GM23338 (cell line): Measurements from ENCODE around the gene FDXR. TPM values are rescaled to one million over a fixed set of nuclear protein-coding genes. Genes with fewer than 3 reads are reported as not detected.

Experiments used
- ATAC-seq: fragments of 200-7000 bp; cut with Tn5 transposase; 3 replicates; pipeline ENCODE4 v1.9.1; 2020
- DNase-seq: peaks from one replicate; pipeline ENCODE4 v3.0.0-alpha.2; 2015; ENCODE audit warnings: low spot score
- H2AFZ ChIP-seq: fragments of 200-600 bp; sonication (generic); 2 replicates; pipeline ENCODE4 v1.8.0; 2016; ENCODE audit warnings: antibody characterized with exemption, mild to moderate bottlenecking, moderate library complexity
- H3F3A ChIP-seq: fragments of 200-600 bp; sonication (generic); replicated peaks from 2 replicates; pipeline ENCODE4 v1.8.0; 2017; ENCODE audit warnings: antibody characterized with exemption, mixed run types, low read depth
- H3K27ac ChIP-seq: fragments of 200-600 bp; sonication (generic); 2 replicates; pipeline ENCODE4 v1.6.1; 2016; ENCODE audit warnings: low read depth
- H3K27me3 ChIP-seq: fragments of 200-600 bp; sonication (generic); 2 replicates; pipeline ENCODE4 v1.8.0; 2016; ENCODE audit warnings: mild to moderate bottlenecking, mixed run types, moderate library complexity; ENCODE audit not compliant: insufficient read depth
- H3K36me3 ChIP-seq: fragments of 200-600 bp; sonication (generic); 2 replicates; pipeline ENCODE4 v1.8.0; 2016; ENCODE audit warnings: mild to moderate bottlenecking; ENCODE audit not compliant: insufficient read depth
- H3K4me1 ChIP-seq: fragments of 200-600 bp; sonication (generic); 2 replicates; pipeline ENCODE4 v1.8.0; 2016; ENCODE audit warnings: mild to moderate bottlenecking, moderate library complexity; ENCODE audit not compliant: insufficient read depth
- H3K4me2 ChIP-seq: fragments of 200-600 bp; sonication (generic); 2 replicates; pipeline ENCODE4 v1.7.1; 2017; ENCODE audit warnings: mixed run types
- H3K4me3 ChIP-seq: fragments of 200-600 bp; sonication (generic); 2 replicates; pipeline ENCODE4 v1.6.1; 2016; ENCODE audit warnings: mixed run types
- H3K79me2 ChIP-seq: fragments of 200-600 bp; sonication (generic); replicated peaks from 2 replicates; pipeline ENCODE4 v1.8.0; 2017; ENCODE audit warnings: mild to moderate bottlenecking; ENCODE audit not compliant: insufficient read depth
- H3K9me2 ChIP-seq: fragments of 200-600 bp; sonication (generic); 2 replicates; pipeline ENCODE4 v1.8.0; 2017; ENCODE audit not compliant: insufficient read depth
- H4K20me1 ChIP-seq: fragments of 200-600 bp; sonication (generic); replicated peaks from 2 replicates; pipeline ENCODE4 v1.8.0; 2017; ENCODE audit warnings: mild to moderate bottlenecking; ENCODE audit not compliant: insufficient read depth
- H3K27ac Mint-ChIP-seq: 2 replicates; pipeline ENCODE4 v1.8.0; 2020; ENCODE audit warnings: inconsistent platforms, mild to moderate bottlenecking, moderate library complexity, mixed read lengths
- H3K27me3 Mint-ChIP-seq: 3 replicates; pipeline ENCODE4 v1.8.0; 2022; ENCODE audit warnings: low read depth, mild to moderate bottlenecking, moderate library complexity, mixed read lengths, inconsistent platforms; ENCODE audit not compliant: insufficient read depth, poor library complexity
- H3K36me3 Mint-ChIP-seq: 3 replicates; pipeline ENCODE4 v1.8.0; 2021; ENCODE audit warnings: low read depth, mild to moderate bottlenecking, inconsistent platforms, moderate library complexity, mixed read lengths
- H3K4me1 Mint-ChIP-seq: 3 replicates; pipeline ENCODE4 v1.8.0; 2020; ENCODE audit warnings: mild to moderate bottlenecking, inconsistent platforms, mixed read lengths
- H3K4me3 Mint-ChIP-seq: 3 replicates; pipeline ENCODE4 v1.8.0; 2021; ENCODE audit warnings: moderate library complexity, mild to moderate bottlenecking, inconsistent platforms, mixed read lengths
- H3K9me3 Mint-ChIP-seq: 3 replicates; pipeline ENCODE4 v1.8.0; 2020; ENCODE audit warnings: moderate library complexity, mild to moderate bottlenecking, inconsistent platforms, mixed read lengths
- ETS1 ChIP-seq: IDR thresholded peaks from 2 replicates; pipeline ENCODE4 v1.6.1; 2016; ENCODE audit warnings: antibody characterized with exemption
- EZH2 ChIP-seq: fragments of 200-600 bp; sonication (generic); IDR thresholded peaks from one replicate; pipeline ENCODE4 v1.8.0; 2017; ENCODE audit warnings: antibody characterized with exemption, mild to moderate bottlenecking, low read depth; ENCODE audit not compliant: unreplicated experiment
- EZH2phosphoT487 ChIP-seq: fragments of 200-600 bp; sonication (generic); IDR thresholded peaks from one replicate; pipeline ENCODE4 v1.8.1; 2018; ENCODE audit warnings: antibody characterized with exemption; ENCODE audit not compliant: unreplicated experiment
- JUNB ChIP-seq: IDR thresholded peaks from one replicate; pipeline ENCODE4 v1.6.1; 2016; ENCODE audit warnings: antibody characterized with exemption; ENCODE audit not compliant: unreplicated experiment
- POLR2AphosphoS5 ChIP-seq: IDR thresholded peaks from 2 replicates; pipeline ENCODE4 v1.6.1; 2016; ENCODE audit warnings: antibody characterized with exemption, low read depth
- REST ChIP-seq: IDR thresholded peaks from one replicate; pipeline ENCODE4 v1.6.1; 2018; ENCODE audit warnings: antibody characterized with exemption; ENCODE audit not compliant: unreplicated experiment
- STAT1 ChIP-seq: IDR thresholded peaks from one replicate; pipeline ENCODE4 v1.6.1; 2016; ENCODE audit warnings: antibody characterized with exemption; ENCODE audit not compliant: unreplicated experiment
- ZNF114 ChIP-seq: fragments of 250-450 bp; sonication (Bioruptor Pico); IDR thresholded peaks from 2 replicates; pipeline ENCODE4 v1.5.0; 2020; ENCODE audit warnings: mild to moderate bottlenecking, moderate library complexity
- ZNF331 ChIP-seq: fragments of 250-450 bp; sonication (Bioruptor Pico); IDR thresholded peaks from 2 replicates; pipeline ENCODE4 v1.5.0; 2020; ENCODE audit warnings: low read depth, mild to moderate bottlenecking, moderate library complexity
- polyA plus RNA-seq: library from polyadenylated mRNA; unstranded; fragments of >200 nt; fragmentation: Nextera tagmentation; extraction: Ambion mirVana; gene quantifications from 2 replicates; pipeline ENCODE4 v1.2.1, GENCODE V29; 2016
- total RNA-seq: library from RNA; depleted of rRNA; stranded (reverse); fragments of >200 nt; shearing (Covaris generic); gene quantifications from 2 replicates; pipeline ENCODE4 v1.2.3, GENCODE V29; 2014
- TF ChIP-seq, protein P1 (sequence below), 2 experiments: fragments of 200-600 bp in 1 of 2; sonication (generic) in 1 of 2; conservative IDR thresholded peaks; 2 replicates each; pipeline versions ENCODE4 v1.5.1 to v1.6.1; 2016 to 2017; ENCODE audit warnings: antibody characterized with exemption in 2 of 2, low read depth in 2 of 2, mild to moderate bottlenecking in 2 of 2, moderate library complexity in 1 of 2

The FDXR gene
- total and polyA plus RNA-seq, 2 experiments from 2014 or later, result 21.7 to 33.1 TPM

DNA sequence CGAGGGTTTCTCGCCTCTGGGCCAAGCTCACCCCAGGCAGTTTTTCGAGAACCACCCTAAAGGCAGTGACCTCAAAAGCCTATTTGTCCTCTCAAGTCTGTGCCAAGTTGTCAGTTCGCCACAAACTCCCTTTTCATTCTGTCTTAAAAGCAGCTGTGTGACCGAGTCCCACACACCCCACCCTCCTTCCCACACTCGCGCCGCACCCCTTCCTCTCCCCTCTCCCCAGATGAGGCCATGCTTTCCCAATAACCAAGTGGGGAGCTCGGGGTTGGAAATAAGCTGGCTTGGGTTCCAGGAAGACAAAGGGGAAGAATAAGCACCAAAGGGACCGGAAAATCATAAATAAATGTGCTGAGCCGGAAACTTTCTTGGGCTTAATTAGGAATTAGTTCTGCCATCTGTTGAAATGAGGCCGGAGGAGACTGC is 49.8 kb downstream of the FDXR start:
- peaks cover 24% of the 10 kb centered on the region for H3K27me3 Mint-ChIP-seq
- H3K4me1 Mint-ChIP-seq, result peaks cover 4% of the 10 kb centered on the region
- Histone ChIP-seq H3K4me1 (no peaks in the 10 kb centered on the region), H3K4me2 (no peak overlapping the region), H3K36me3 (no peaks in the 10 kb centered on the region), H4K20me1 (peaks cover 4% of the 10 kb centered on the region), H3K4me3 (no peak overlapping the region), H3F3A (no peaks in the 10 kb centered on the region), H3K9me2 (no peaks in the 10 kb centered on the region), H3K27ac (no peak overlapping the region), H3K79me2 (no peaks in the 10 kb centered on the region), H3K27me3 (no peaks in the 10 kb centered on the region), H2AFZ (no peak overlapping the region)
- no peak for DNase-seq
- no peak overlapping the region for H3K27ac Mint-ChIP-seq
- ATAC-seq, result no peak
- no peaks in the 10 kb centered on the region for H3K9me3 Mint-ChIP-seq
- 0 out of 3 replicates have a peak, but pooled peaks cover 3% of the 10 kb centered on the region for H3K36me3 Mint-ChIP-seq
- no peak overlapping the region for H3K4me3 Mint-ChIP-seq
- TF ChIP-seq EZH2 (no peak), JUNB (no peak), STAT1 (no peak), EZH2phosphoT487 (no peak), REST (no peak), ZNF331 (CRISPR knock-in tag) (no peak)
- TF ChIP-seq, protein P1, sequence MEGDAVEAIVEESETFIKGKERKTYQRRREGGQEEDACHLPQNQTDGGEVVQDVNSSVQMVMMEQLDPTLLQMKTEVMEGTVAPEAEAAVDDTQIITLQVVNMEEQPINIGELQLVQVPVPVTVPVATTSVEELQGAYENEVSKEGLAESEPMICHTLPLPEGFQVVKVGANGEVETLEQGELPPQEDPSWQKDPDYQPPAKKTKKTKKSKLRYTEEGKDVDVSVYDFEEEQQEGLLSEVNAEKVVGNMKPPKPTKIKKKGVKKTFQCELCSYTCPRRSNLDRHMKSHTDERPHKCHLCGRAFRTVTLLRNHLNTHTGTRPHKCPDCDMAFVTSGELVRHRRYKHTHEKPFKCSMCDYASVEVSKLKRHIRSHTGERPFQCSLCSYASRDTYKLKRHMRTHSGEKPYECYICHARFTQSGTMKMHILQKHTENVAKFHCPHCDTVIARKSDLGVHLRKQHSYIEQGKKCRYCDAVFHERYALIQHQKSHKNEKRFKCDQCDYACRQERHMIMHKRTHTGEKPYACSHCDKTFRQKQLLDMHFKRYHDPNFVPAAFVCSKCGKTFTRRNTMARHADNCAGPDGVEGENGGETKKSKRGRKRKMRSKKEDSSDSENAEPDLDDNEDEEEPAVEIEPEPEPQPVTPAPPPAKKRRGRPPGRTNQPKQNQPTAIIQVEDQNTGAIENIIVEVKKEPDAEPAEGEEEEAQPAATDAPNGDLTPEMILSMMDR (conservative IDR thresholded peaks at IDR 0.05; ENCODE audit: low read depth in 2 of 2), result no peak

DNA sequence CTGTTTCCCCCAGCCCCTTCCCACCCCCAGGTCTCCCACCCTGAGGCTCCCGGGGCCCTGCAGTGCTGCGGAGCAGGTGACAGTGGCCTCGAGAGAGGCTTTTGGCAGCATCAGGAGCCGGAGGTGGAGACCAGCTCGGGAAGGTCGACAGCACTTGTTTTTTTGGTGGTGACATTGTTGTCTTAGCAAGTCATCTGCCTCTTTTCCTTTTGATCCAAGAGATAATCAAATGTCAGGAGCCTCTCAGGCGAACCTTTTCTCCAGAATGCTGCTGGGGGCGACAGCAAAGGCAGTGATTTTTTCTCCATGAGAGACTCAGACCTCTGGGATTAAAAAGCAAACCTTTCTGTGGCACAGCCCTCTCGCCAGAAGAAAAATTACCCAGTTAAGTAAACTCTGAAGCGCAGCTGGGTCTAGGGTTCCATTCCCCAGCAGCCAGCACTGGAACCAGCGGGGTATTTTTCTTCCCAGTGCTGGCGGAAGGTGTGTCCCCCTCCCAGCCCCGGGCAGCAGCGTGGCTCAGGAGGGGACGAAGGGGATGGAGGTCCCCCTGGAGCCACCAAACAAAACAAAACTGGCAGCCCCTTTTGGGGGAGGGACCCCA is 50.4 kb downstream of the FDXR start:
- Histone ChIP-seq H3K4me3 (no peak overlapping the region), H2AFZ (no peak overlapping the region), H3K27ac (no peak overlapping the region), H3K27me3 (no peaks in the 10 kb centered on the region), H3F3A (no peaks in the 10 kb centered on the region), H3K79me2 (no peaks in the 10 kb centered on the region), H3K4me2 (no peak overlapping the region), H3K36me3 (no peaks in the 10 kb centered on the region), H4K20me1 (peaks cover 4% of the 10 kb centered on the region), H3K4me1 (no peaks in the 10 kb centered on the region), H3K9me2 (no peaks in the 10 kb centered on the region)
- Mint-ChIP-seq H3K27me3 (peaks cover 21% of the 10 kb centered on the region), H3K4me1 (peaks cover 4% of the 10 kb centered on the region), H3K27ac (no peak overlapping the region), H3K9me3 (no peaks in the 10 kb centered on the region), H3K4me3 (no peak overlapping the region), H3K36me3 (0 out of 3 replicates have a peak, but pooled peaks cover 3% of the 10 kb centered on the region)
- DNase-seq (no peak), ATAC-seq (no peak)
- no peak for TF ChIP-seq EZH2phosphoT487
- TF ChIP-seq ZNF331 (CRISPR knock-in tag), result no peak
- TF ChIP-seq ETS1, result no peak
- no peak for TF ChIP-seq ZNF114
- TF ChIP-seq EZH2, result no peak
- TF ChIP-seq REST, result no peak
- TF ChIP-seq POLR2AphosphoS5, result no peak
